ENCODE measurements around the gene PLXDC1.

DNA sequence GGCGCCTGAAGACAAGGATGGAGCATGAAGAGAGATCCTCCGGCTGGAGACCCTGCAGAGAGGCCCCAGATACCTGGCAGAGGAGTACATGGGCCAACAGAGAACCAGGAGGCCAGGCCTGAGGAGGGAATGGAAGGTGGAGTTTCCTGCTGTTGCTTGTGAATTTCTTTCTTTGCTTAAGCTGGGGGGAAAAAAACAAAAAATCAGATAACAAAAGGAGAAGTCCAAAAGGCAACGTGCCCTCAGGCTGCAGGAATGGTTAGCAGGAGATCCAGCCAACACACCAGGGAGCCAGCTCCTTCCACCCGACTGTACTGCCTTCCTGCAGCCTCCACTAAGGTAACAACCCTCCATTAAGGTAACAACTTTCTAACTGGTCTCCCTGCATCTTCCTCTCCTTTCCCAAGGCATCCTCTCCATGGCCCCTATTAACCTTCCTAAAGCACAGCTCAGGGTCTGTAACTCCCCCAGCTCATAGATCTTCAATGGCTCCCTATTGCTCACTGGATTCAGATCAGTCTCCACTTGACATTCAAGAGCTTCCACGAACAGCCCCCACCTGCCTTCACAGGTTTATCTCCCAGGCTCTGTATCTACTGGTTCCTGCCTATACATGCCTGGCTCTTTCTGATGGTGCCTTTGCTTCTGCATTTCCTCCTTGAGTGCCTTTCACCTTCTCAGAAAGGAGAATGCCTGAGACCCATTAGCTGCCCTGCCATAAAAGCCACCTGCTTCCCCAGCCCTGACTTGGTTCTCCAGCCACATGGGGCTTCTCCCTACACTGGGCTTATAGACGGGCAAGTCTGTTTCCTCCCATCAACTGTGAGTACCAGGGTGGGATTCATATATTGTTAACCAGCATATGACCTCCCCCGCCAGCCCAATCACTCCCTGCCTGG, 15.2 kb upstream of the PLXDC1 start:
- TF ChIP-seq, protein P1, sequence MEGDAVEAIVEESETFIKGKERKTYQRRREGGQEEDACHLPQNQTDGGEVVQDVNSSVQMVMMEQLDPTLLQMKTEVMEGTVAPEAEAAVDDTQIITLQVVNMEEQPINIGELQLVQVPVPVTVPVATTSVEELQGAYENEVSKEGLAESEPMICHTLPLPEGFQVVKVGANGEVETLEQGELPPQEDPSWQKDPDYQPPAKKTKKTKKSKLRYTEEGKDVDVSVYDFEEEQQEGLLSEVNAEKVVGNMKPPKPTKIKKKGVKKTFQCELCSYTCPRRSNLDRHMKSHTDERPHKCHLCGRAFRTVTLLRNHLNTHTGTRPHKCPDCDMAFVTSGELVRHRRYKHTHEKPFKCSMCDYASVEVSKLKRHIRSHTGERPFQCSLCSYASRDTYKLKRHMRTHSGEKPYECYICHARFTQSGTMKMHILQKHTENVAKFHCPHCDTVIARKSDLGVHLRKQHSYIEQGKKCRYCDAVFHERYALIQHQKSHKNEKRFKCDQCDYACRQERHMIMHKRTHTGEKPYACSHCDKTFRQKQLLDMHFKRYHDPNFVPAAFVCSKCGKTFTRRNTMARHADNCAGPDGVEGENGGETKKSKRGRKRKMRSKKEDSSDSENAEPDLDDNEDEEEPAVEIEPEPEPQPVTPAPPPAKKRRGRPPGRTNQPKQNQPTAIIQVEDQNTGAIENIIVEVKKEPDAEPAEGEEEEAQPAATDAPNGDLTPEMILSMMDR (IDR thresholded peaks at IDR 0.05) = no peak
- no peak for TF ChIP-seq POLR2A (IDR thresholded peaks at IDR 0.05)

Data from adrenal gland (tissue), 5 donors.